Tracheal epithelial cell (primary cell): ENCODE results near the gene VPS54. TPM values are rescaled to one million over a fixed set of nuclear protein-coding genes. Genes with fewer than 3 reads are reported as not detected.

Experiments
- total RNA-seq: library from RNA; depleted of rRNA; stranded (reverse); fragments of >200 nt; gene quantifications from 2 replicates; pipeline ENCODE4 v1.2.1, GENCODE V29; 2014

The VPS54 gene
- 17.1 and 26.6 TPM in 2 replicates for total RNA-seq

GRCh38 chr2:64019083-64019974 lies at the start of gene VPS54:
VPS54 (minus strand) TSS chr2:64019428; CDS start chr2:63983999, 35,429 bp downstream.

Other genes starting within 250 kb of the VPS54 start
- gene UGP2, start 177.5 kb downstream of the VPS54 start, total RNA-seq = 160 and 165 TPM in 2 replicates
- gene PELI1, start 125.0 kb upstream of the VPS54 start, total RNA-seq = 31.3 and 50.1 TPM in 2 replicates